Measurements from ENCODE around the gene TRIM32.

GRCh38 chr9:116749176-116749575, 62.1 kb downstream of the TRIM32 start:
- TF ChIP-seq CTCF (IDR thresholded peaks at IDR 0.05): no peak
- TF ChIP-seq CEBPB (IDR thresholded peaks at IDR 0.05): no peak
- TF ChIP-seq MAX (IDR thresholded peaks at IDR 0.05): no peak
